ENCODE data around the gene THSD8. TPM values are rescaled to one million over a fixed set of nuclear protein-coding genes. Genes with fewer than 3 reads are reported as not detected.

The THSD8 gene
- total RNA-seq, 4 donors from 2014 or later = 0.65 TPM; not detected in 3

- intact Hi-C loops (cut with DNase I) = no loop called here
- H3K4me3 ChIP-seq = peak overlapping the region; percentile 3 to 64 (median 63)
- whole genome bisulfite sequencing = 28% methylated on average over 7 of the region's 19 CpGs
- TF ChIP-seq POLR2AphosphoS5 (IDR thresholded peaks at IDR 0.05) (peak in 1 of 2 donors; percentile 14), EP300 (IDR thresholded peaks at IDR 0.05) (no peak)
- no peak for DNase-seq (ENCODE audit: extremely low spot score)
- no peaks in the 10 kb centered on the region for H3K9me3 ChIP-seq
- H3K4me1 ChIP-seq = peaks cover 63 to 89% (median 79%) of the 10 kb centered on the region in 4 donors
- H3K27me3 ChIP-seq = no peaks in the 10 kb centered on the region
- no peaks in the 10 kb centered on the region for H3K36me3 ChIP-seq
- peak overlapping the region; percentile 97 to 99 (median 99) for H3K27ac ChIP-seq (replicated peaks in 1 of 4)
Measured at GRCh38 chr19:12783849-12784393, 17.9 kb upstream of the THSD8 start.

- DNase-seq (ENCODE audit: extremely low spot score) = no peak
- WGBS = 66% methylated on average over 10 of the region's 10 CpGs
- Histone ChIP-seq H3K27ac (replicated peaks in 1 of 4) (peak overlapping the region; percentile 97 to 99 (median 99)), H3K9me3 (no peaks in the 10 kb centered on the region), H3K4me1 (peaks cover 63 to 89% (median 79%) of the 10 kb centered on the region in 4 donors), H3K36me3 (no peaks in the 10 kb centered on the region), H3K4me3 (no peak overlapping the region), H3K27me3 (no peaks in the 10 kb centered on the region)
- intact Hi-C loops (cut with DNase I) = no loop called here
- TF ChIP-seq CTCF (IDR thresholded peaks at IDR 0.05) (no peak), POLR2A (IDR thresholded peaks at IDR 0.05; ENCODE audit: low read depth) (no peak), POLR2AphosphoS5 (IDR thresholded peaks at IDR 0.05) (no peak), EP300 (IDR thresholded peaks at IDR 0.05) (no peak)
Measured at GRCh38 chr19:12784394-12784870, 17.4 kb upstream of the THSD8 start.

- H3K4me3 ChIP-seq = peak overlapping the region in 1 of 4 donors; percentile 1
- intact Hi-C loops (cut with DNase I) = no loop called here
- no peaks in the 10 kb centered on the region for H3K9me3 ChIP-seq
- H3K4me1 ChIP-seq = peaks cover 58 to 85% (median 74%) of the 10 kb centered on the region in 4 donors
- H3K27ac ChIP-seq (replicated peaks in 1 of 4) = peak overlapping the region; percentile 97 to 99 (median 99)
- WGBS = 52% methylated on average over 4 of the region's 5 CpGs
- no peaks in the 10 kb centered on the region for H3K36me3 ChIP-seq
- no peak for TF ChIP-seq POLR2A (IDR thresholded peaks at IDR 0.05; ENCODE audit: low read depth)
- no peak for DNase-seq (ENCODE audit: extremely low spot score)
- H3K27me3 ChIP-seq = no peaks in the 10 kb centered on the region
Measured at GRCh38 chr19:12784871-12785430, 16.9 kb upstream of the THSD8 start.

GRCh38 chr19:12785431-12786031 lies 16.3 kb upstream of the THSD8 start:
- Histone ChIP-seq H3K36me3 (no peaks in the 10 kb centered on the region), H3K4me3 (peak overlapping the region in 1 of 4 donors; percentile 1), H3K27ac (replicated peaks in 1 of 4) (peak overlapping the region; percentile 97 to 99 (median 99)), H3K9me3 (no peaks in the 10 kb centered on the region), H3K27me3 (no peaks in the 10 kb centered on the region), H3K4me1 (peaks cover 59 to 86% (median 77%) of the 10 kb centered on the region in 4 donors)
- intact Hi-C loops (cut with DNase I) = no loop called here
- no peak for TF ChIP-seq POLR2AphosphoS5 (IDR thresholded peaks at IDR 0.05)
- TF ChIP-seq POLR2A (IDR thresholded peaks at IDR 0.05; ENCODE audit: low read depth) = no peak
- no peak for TF ChIP-seq CTCF (IDR thresholded peaks at IDR 0.05)
- TF ChIP-seq EP300 (IDR thresholded peaks at IDR 0.05) = no peak
- WGBS = 69% methylated on average over 4 of the region's 4 CpGs
- DNase-seq (ENCODE audit: extremely low spot score) = no peak

GRCh38 chr19:12786141-12786870 lies 15.6 kb upstream of the THSD8 start:
- no peak for TF ChIP-seq POLR2AphosphoS5 (IDR thresholded peaks at IDR 0.05)
- TF ChIP-seq POLR2A (IDR thresholded peaks at IDR 0.05; ENCODE audit: low read depth) = no peak
- no peak for TF ChIP-seq EP300 (IDR thresholded peaks at IDR 0.05)
- no peak for TF ChIP-seq CTCF (IDR thresholded peaks at IDR 0.05)
- Histone ChIP-seq H3K4me1 (peaks cover 63 to 92% (median 84%) of the 10 kb centered on the region in 4 donors), H3K4me3 (no peak overlapping the region), H3K9me3 (peaks cover 0 to 1% (median 0%) of the 10 kb centered on the region in 4 donors), H3K27me3 (no peaks in the 10 kb centered on the region), H3K36me3 (no peaks in the 10 kb centered on the region), H3K27ac (replicated peaks in 1 of 4) (peak overlapping the region; percentile 97 to 99 (median 99))
- no peak for DNase-seq (ENCODE audit: extremely low spot score)
- intact Hi-C loops (cut with DNase I) = no loop called here
- WGBS = 60% methylated on average over 6 of the region's 18 CpGs
